Chondrocyte (in vitro differentiated cells): Measurements from ENCODE around the gene CYBRD1. TPM values are rescaled to one million over a fixed set of nuclear protein-coding genes. Genes with fewer than 3 reads are reported as not detected.

Experiments
- DNase-seq: peaks from one replicate; pipeline ENCODE4 v3.0.0; 2021; ENCODE audit warnings: mixed read lengths, low spot score
- H3K27ac Mint-ChIP-seq: one replicate; pipeline ENCODE4 v1.8.0; 2021; ENCODE audit warnings: mild to moderate bottlenecking, moderate library complexity, mixed read lengths; ENCODE audit not compliant: unreplicated experiment
- H3K27me3 Mint-ChIP-seq: 2 replicates; pipeline ENCODE4 v1.8.0; 2021; ENCODE audit warnings: low read depth, mixed read lengths
- H3K36me3 Mint-ChIP-seq: 2 replicates; pipeline ENCODE4 v1.8.0; 2021; ENCODE audit warnings: low read depth, mixed read lengths
- H3K4me1 Mint-ChIP-seq: 2 replicates; pipeline ENCODE4 v1.8.0; 2021; ENCODE audit warnings: low read depth, mild to moderate bottlenecking, mixed read lengths
- H3K4me3 Mint-ChIP-seq: one replicate; pipeline ENCODE4 v1.8.0; 2021; ENCODE audit warnings: mild to moderate bottlenecking, moderate library complexity, mixed read lengths; ENCODE audit not compliant: unreplicated experiment
- H3K9me3 Mint-ChIP-seq: 2 replicates; pipeline ENCODE4 v1.8.0; 2021; ENCODE audit warnings: low read depth, mixed read lengths
- CTCF ChIP-seq: fragments of 200-600 bp; sonication (generic); IDR thresholded peaks from 2 replicates; pipeline ENCODE4 v1.5.0; 2021; ENCODE audit warnings: antibody characterized with exemption, mild to moderate bottlenecking, moderate library complexity
- long read RNA-seq: library from polyadenylated mRNA; stranded (forward); transcript quantifications from one replicate; pipeline ENCODE4 v2.0.0, GENCODE V29; 2021
- total RNA-seq: library from RNA; stranded (reverse); gene quantifications from 3 replicates; pipeline ENCODE4 v1.2.1, GENCODE V29; 2021

CYBRD1 gene
- total RNA-seq: 84.5 to 139 TPM (median 88.5 TPM) in 3 replicates
- long read RNA-seq, full-length matches to known transcripts: 59 of 66 reads
- long read RNA-seq, partial matches to known transcripts: 0 of 66 reads
- long read RNA-seq, other reads (novel, unspliced or antisense): 7 of 66 reads

- TF ChIP-seq CTCF: peak; percentile 46
- peak; percentile 96 for DNase-seq
- peak within 1 kb of the TSS; percentile 96 for H3K27ac Mint-ChIP-seq
- peaks cover 30% of the 10 kb centered on the region for H3K4me1 Mint-ChIP-seq
- H3K9me3 Mint-ChIP-seq: no peaks in the 10 kb centered on the region
- H3K4me3 Mint-ChIP-seq: peak within 1 kb of the TSS; percentile 91
- no peaks in the 10 kb centered on the region for H3K27me3 Mint-ChIP-seq
- no peaks in the 10 kb centered on the region for H3K36me3 Mint-ChIP-seq
Observed at GRCh38 chr2:171522052-171522787, at the start of gene CYBRD1. Gene CYBRD1 (plus strand): TSS chr2:171522474. CDS start chr2:171522546, 72 bp downstream.

GRCh38 chr2:171475979-171476378 is 46.3 kb upstream of the CYBRD1 start:
- TF ChIP-seq CTCF: no peak
- no peak for DNase-seq
- Mint-ChIP-seq H3K27me3 (no peaks in the 10 kb centered on the region), H3K4me1 (peaks cover 3% of the 10 kb centered on the region), H3K36me3 (peaks cover 19% of the 10 kb centered on the region), H3K9me3 (no peaks in the 10 kb centered on the region), H3K4me3 (no peak overlapping the region), H3K27ac (no peak overlapping the region)

- TF ChIP-seq CTCF: no peak
- Mint-ChIP-seq H3K9me3 (no peaks in the 10 kb centered on the region), H3K36me3 (peaks cover 16% of the 10 kb centered on the region), H3K27me3 (no peaks in the 10 kb centered on the region), H3K4me1 (peaks cover 23% of the 10 kb centered on the region), H3K4me3 (no peak overlapping the region), H3K27ac (no peak overlapping the region)
- DNase-seq: no peak
Observed at GRCh38 chr2:171478345-171478744, 43.9 kb upstream of the CYBRD1 start.

GRCh38 chr2:171479154-171479814 is 43.0 kb upstream of the CYBRD1 start:
- DNase-seq: no peak
- TF ChIP-seq CTCF: no peak
- Mint-ChIP-seq H3K27ac (no peak overlapping the region), H3K27me3 (no peaks in the 10 kb centered on the region), H3K36me3 (peaks cover 11% of the 10 kb centered on the region), H3K4me3 (no peak overlapping the region), H3K9me3 (no peaks in the 10 kb centered on the region), H3K4me1 (peaks cover 23% of the 10 kb centered on the region)

GRCh38 chr2:171480908-171481307 is 41.4 kb upstream of the CYBRD1 start:
- Mint-ChIP-seq H3K4me3 (no peak overlapping the region), H3K9me3 (no peaks in the 10 kb centered on the region), H3K27ac (no peak overlapping the region), H3K27me3 (no peaks in the 10 kb centered on the region), H3K36me3 (peaks cover 7% of the 10 kb centered on the region), H3K4me1 (peaks cover 23% of the 10 kb centered on the region)
- no peak for DNase-seq
- TF ChIP-seq CTCF: no peak
